ENCODE data around the gene ZSWIM5. TPM values are rescaled to one million over a fixed set of nuclear protein-coding genes. Genes with fewer than 3 reads are reported as not detected.

Gene ZSWIM5
- total RNA-seq, 1 donor from 2014 or later = 1.5 TPM

DNA sequence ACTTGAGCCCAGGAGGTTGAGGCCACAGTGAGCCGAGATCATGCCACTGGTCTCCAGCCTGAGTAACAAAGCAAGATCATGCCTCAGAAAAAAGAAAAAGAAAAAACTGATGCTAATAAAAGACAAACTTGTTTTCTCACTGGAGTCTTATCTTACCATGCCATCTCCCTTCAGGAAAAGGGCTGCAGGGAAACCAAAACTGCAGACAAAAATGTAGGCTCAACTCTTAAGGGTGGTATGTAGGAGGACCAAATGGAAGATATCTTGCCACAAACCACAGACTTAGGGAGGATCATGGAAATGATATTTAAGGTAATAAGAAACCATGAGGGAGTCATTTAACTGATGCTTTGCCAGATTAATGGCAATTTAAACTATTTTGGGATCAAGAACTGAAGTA lies 161.5 kb downstream of the ZSWIM5 start:
- DNase-seq (ENCODE audit: low spot score) = no peak
- intact Hi-C loops (cut with DNase I) = no loop called here

DNA sequence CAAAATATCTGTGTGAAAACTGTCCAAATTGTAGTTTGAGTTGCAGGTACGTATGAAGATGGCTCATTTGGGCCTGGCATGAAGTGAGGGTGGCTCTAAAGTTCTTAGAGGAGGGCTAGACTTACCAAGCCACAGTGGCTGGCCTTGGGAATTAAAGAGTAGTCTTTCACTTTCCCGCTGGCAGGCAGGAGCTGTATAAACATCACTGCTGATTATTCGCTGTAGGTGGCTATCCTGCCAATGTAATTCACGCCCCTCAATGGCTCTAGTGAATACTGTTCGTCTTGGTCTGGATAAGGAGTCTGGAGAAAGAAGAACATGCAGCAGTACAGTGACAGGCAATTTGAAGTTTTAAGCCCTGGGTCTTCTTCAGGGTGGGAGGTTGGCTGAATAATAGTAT lies 163.3 kb downstream of the ZSWIM5 start:
- intact Hi-C loops (cut with DNase I) = no loop called here

DNA sequence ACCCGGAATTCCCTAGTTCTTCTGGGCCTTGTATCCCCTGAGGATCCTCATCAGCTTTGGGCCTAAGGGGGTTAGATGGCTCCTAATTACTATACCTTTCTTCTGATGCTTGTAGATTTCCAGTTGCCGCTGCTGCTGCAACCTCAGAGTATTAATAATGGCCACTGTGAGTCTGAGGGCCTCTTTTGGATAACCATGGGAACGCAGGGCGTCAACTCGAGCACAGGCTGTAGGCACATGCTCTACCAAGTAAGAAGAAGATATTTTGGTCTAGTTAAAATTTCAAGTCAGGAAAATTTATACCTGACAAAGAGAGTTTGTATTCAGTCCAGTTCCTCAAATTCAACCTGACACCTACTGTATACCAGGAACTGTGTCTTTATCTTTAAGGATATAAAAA lies 166.1 kb downstream of the ZSWIM5 start:
- intact Hi-C loops (cut with DNase I) = no loop called here
- no peak for DNase-seq (ENCODE audit: low spot score)

More for the DNA sequence above, 163.3 kb downstream of the ZSWIM5 start:
- no peak for DNase-seq (ENCODE audit: low spot score)

DNA sequence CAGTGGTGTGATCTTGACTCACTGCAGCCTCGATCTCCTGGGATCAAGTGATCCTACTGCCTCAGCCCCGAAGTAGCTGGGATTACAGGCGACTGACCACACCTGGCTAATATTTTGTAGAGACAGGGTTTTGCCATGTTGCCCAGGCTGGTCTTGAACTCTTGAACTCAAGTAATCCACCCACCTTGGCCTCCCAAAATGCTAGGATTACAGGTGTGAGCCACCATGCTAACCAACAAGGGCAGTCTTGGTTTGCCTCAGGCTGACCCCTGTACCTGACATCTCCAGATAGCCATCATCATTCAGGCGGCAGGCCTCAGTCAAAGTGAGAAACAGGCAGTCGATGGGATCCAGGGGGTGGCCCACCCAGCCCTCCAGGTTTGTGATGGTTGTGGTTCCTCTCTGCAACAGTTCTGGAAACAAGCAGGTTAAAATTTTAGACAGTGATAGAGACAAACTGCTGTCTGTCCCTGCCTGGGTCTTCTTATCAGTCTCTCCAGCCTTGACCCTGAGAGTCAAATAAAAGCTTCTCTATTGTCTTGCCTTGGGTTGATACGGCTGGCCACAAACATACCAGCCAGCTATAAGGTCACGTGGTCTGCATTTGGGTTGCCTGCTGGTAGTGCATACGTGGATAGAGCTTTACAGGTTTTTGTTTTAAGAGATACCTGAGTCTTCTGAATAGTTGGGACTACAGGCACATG lies 167.6 kb downstream of the ZSWIM5 start:
- DNase-seq (ENCODE audit: low spot score) = no peak

DNA sequence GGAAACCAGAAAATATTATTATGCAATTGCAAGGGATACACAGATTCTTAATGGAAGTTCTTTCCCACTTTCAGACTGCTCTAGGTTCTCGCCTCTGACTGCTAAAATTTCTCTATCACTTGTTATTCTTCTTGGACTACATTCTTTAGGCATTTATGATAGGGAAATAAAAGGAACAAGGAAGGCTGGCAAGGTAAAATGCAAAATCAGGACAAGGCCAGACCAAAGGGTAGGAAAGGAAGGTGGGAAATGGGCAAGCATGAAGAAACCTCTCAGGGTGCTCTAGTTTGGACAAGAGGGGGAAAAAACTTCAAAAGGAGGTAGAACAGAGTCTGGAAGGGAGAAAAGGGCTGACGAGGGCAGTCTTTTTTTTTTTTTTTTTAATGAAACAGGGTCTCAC lies 168.2 kb downstream of the ZSWIM5 start:
- DNase-seq (ENCODE audit: low spot score) = no peak
- intact Hi-C loops (cut with DNase I) = no loop called here

More for the DNA sequence above, 167.6 kb downstream of the ZSWIM5 start:
- intact Hi-C loops (cut with DNase I) = no loop called here

DNA sequence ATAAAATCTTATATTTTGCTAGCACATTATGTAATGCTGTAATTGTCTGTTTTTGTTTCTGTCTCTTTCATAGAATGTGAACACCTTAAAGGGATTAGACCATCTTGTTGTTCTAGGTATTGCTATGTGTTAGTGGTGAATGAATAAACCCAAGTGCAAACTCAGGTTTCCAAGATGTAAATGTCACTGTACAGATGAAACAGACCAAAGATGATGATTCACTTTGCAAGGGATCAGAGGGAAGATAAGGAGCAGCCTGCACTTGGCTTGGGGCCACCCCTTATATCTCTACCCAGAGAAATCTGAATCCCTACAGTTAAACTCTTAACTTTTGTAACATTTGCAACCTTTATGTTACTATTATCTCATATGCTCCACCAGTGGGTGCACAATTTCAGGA lies 168.9 kb downstream of the ZSWIM5 start:
- intact Hi-C loops (cut with DNase I) = no loop called here
- DNase-seq (ENCODE audit: low spot score) = no peak

DNA sequence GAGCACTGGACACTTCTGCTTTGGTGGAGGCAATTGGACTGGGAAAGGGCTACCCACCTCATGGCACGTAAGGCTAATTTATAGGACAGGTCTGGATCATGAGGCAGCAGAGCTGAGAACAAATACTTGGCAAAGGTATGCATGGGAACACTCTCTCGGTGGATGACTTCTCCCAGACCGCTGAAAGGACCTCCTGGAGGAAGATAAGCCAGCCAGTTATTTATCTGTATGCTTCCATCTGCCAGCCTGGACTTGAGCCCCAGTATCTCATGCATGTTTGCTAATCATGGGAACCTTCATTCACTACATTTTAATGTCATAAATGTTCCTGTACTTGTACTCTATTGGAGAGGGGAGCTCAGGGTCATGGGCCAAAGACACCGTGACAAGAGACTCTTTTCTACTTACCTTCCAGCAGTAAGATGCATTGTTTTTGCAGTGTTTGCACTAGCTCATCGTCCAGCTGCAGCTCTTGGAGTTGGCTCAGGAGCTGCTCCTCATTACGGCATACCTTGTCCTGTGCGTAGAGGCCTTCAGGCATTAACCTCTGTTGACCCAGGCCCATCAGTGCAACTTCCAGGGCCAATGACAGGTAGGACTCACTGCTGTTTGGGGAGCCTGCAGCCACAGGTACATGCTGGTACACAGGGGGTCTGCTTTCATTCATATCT lies 170.6 kb downstream of the ZSWIM5 start:
- intact Hi-C loops (cut with DNase I) = no loop called here

DNA sequence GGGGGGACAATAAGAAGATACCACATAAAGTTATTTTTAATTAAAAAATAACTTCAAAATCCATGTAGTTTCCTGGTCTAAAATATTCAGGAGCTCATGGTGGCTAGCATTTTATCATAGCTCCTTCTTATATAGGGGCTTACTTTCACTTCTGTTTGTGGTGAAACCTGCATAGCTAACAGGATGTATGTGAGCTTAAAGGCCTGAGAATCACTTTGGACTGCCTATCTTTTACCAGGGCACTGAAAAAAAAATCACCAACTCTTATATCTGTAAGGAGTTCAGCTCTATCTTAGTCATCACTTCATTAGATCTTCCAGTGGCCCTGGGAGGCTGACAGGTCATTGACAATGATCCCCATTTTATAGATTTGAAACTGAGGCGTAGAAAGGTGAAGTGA lies 173.0 kb downstream of the ZSWIM5 start:
- intact Hi-C loops (cut with DNase I) = no loop called here
- no peak for DNase-seq (ENCODE audit: low spot score)

More for the DNA sequence above, 170.6 kb downstream of the ZSWIM5 start:
- no peak for DNase-seq (ENCODE audit: low spot score)

DNA sequence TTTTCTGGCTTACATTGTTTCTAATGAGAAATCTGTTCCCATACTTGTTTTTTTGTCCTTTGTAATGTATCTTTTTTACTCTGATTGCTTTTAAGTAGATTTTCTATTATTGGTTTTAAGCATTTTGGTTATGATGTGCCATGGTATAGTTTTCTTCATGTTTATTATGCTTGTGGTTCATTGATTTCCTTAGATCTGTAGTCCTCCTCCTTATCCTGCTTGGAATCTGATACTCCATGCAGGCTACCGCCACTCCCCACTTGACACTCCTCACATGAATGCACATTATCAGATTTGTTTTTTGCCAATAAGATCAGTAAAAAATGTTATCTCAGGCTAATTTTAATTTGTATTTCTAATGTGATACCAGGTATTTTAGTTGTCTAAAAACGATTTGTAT lies 173.6 kb downstream of the ZSWIM5 start:
- intact Hi-C loops (cut with DNase I) = no loop called here
- no peak for DNase-seq (ENCODE audit: low spot score)

DNA sequence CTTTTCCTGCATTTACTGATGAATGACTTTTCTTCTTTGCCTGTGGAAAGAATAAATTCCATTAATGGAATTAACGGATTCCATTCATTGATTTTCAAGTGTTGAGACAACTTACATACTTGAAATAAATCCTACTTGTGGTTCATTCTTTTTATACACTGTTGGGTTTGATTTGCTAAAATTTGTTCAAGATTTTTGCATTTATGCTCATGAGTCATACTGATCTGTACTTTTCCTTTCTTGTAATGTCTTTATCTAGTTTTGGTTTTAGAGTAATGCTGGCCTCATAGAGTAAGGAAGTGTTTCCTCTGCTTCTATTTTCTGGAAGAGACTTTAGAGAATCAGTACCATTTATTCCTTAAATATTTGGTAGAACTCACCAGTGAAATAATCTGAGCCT lies 180.0 kb downstream of the ZSWIM5 start:
- intact Hi-C loops (cut with DNase I) = no loop called here

DNA sequence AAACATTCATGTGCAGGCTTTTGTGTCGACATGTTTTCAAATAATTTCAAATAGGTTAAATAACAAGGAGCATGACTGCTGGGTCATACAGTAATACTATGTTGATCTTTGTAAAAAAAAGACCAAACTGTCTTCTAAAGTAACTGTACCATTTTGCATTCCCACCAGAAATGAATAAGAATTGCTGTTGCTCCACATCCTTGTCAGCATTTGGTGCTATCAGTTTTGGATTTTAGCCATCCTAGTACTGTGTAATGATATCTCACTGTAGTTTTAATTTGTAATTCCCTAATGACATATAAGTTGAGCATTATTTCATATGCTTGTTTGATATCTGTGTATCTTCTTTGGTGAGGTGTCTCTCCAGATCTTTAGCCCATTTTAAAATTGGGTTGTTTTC lies 182.7 kb downstream of the ZSWIM5 start:
- intact Hi-C loops (cut with DNase I) = no loop called here
- DNase-seq (ENCODE audit: low spot score) = no peak

More for the DNA sequence above, 180.0 kb downstream of the ZSWIM5 start:
- DNase-seq (ENCODE audit: low spot score) = no peak

DNA sequence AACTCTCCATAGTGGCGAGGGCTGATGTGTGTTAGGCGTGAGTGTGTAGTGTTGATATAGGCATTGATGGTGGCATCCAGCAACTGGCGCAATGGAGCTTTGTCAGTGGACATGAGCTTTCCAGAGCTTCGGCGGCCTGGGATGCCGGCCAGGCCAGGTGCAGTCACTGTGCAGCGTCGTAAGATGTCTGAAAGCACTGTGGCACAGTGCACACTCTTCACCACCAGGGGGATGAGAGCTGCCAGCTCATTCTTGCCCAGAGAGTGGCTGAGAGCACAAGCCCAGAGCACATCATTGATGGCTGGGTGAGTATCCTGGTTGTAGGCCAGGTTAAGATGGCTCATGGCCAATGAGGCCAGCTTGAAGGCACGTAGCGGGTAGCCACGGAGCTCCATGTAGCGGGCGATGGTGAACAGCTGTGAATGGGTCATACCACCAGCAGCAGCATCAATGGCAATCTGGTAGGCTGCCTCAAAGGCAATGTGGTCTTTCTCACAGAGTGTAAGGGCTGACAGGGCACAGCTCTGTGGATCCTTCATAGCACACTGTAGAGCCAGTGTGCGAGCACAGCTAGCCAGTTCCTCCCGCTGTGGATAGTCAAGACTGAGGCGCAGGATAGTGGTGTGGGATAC lies 187.7 kb downstream of the ZSWIM5 start:
- intact Hi-C loops (cut with DNase I) = loop anchor here (10.0 kb wide), 1 partner anchor 536 kb away; the partner anchor contains the start of gene AKR1A1
- DNase-seq (ENCODE audit: low spot score) = no peak

DNA sequence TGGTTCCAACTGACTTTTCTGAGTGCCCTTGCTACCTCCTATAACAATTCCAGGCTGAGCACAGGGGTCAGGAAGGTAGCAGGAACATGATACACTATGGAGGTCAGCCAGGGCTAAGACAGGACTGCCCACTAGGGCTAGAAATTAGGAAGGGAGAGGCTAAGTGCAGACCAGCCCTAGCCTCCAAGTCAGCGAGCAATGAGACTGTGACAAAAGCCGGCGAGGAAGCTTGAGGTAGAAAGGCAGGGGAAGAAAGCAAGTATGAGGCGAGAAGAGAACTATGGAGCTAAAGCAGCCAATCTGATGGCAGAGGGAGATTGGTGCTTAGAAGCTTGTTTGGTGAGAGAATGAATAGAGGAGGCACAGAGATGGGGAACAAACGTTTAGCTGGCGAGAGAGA lies 189.6 kb downstream of the ZSWIM5 start:
- no peak for DNase-seq (ENCODE audit: low spot score)

DNA sequence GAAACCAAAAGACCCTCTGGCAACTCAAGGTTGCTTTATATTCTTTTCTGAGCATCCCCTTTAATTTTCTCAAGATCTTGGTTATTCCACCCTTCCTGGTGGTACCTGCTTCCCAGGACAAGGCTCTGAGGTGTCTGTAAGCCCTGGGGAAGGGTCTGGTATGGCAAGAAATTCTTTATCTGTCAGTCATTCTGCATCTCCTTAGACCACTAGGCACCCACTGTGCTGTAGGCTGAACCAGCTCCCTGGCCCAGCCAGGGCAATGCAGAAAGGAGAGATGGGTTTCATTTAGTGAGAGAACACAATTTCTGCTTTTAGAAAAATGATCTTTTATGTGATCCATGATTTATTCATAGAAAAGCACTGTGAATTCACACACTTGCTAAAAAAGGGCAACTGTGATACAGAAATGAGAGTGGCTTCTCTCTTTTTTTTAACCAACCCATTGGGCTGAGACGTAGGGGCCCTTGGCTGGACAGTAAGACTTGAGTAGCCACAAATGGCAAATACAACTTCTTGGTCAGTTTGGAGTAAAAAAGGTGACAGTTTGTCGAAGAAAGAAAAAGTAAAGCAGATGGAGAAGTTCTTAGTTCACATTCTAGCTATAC lies 190.2 kb downstream of the ZSWIM5 start:
- no peak for DNase-seq (ENCODE audit: low spot score)
- intact Hi-C loops (cut with DNase I) = loop anchor here (10.0 kb wide), 1 partner anchor 539 kb away; the partner anchor contains the start of gene AKR1A1

More for the DNA sequence above, 189.6 kb downstream of the ZSWIM5 start:
- intact Hi-C loops (cut with DNase I) = loop anchor here (10.0 kb wide), 1 partner anchor 538 kb away; the partner anchor contains the start of gene AKR1A1

DNA sequence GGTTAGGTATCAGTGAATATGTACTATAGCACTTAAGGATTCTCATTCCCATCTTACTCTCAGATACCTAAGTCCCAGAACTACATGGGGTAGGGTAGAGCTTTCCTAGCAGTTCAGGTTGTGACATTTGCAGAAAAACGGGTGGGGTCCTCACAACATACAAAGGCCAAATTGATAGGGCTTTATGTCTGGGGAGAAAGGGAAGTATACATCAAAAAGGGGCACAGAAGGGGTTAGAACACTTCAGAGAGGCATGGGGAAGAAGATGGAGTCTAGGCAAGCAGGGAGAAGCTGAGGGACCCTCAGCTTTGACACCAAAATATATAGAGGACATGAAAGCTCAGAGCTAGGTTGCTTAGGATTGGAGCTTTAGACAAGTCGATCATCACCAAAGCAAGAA lies 190.7 kb downstream of the ZSWIM5 start:
- intact Hi-C loops (cut with DNase I) = loop anchor here (2.0 to 10.0 kb wide), 2 partner anchors 475 to 539 kb away; partner anchors contain the start of genes AKR1A1 and TESK2

DNA sequence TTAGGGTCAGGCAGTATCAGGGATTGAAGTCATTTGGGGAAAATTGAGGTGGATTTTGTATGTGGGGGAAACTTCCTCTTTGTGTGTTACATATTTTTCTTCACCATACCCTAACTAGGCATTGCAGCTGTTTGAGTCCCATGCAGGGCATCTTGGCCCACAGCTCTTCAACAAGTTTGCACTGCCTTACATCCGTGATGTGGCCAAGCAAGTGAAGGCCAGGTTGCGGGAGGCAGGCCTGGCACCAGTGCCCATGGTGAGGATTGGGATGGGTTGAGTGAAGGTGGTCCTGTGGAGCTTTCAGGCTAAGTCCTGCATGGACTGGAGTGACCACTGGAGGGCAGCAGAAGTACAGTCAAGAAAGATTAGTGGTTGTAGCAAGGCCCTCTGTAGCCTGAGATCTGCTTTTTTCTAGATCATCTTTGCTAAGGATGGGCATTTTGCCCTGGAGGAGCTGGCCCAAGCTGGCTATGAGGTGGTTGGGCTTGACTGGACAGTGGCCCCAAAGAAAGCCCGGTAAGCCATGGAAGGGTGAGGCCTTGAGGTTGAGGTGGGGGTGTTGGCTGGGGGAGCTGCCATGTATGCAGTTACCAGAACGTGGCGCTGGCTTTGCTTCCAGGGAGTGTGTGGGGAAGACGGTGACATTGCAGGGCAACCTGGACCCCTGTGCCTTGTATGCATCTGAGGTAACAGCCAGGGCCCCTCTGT lies 191.9 kb downstream of the ZSWIM5 start:
- DNase-seq (ENCODE audit: low spot score) = no peak
- intact Hi-C loops (cut with DNase I) = loop anchor here (2.0 to 10.0 kb wide), 5 partner anchors 177 to 540 kb away; partner anchors contain the start of genes AKR1A1, PLK3, RNU5D-1 and TESK2

More for the DNA sequence above, 190.7 kb downstream of the ZSWIM5 start:
- DNase-seq (ENCODE audit: low spot score) = no peak

DNA sequence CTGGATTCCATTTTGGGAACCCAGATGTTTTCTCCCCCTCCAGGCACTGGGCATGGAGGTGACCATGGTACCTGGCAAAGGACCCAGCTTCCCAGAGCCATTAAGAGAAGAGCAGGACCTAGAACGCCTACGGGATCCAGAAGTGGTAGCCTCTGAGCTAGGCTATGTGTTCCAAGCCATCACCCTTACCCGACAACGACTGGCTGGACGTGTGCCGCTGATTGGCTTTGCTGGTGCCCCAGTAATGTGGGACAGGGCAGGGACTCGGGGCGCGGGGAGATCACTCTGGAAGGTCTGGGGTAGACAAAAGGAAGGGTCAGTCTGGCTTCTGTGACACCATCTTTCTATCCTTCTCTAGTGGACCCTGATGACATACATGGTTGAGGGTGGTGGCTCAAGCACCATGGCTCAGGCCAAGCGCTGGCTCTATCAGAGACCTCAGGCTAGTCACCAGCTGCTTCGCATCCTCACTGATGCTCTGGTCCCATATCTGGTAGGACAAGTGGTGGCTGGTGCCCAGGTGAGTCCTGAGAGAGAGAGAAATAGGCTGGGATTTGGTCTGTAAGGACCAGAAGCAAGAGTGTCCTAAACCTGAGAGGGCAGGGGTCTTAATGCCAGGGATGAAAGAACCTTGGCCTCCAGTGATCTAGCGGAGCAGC lies 192.7 kb downstream of the ZSWIM5 start:
- DNase-seq (ENCODE audit: low spot score) = no peak
- intact Hi-C loops (cut with DNase I) = loop anchor here (1.0 to 10.0 kb wide), 6 partner anchors 176 to 541 kb away; partner anchors contain the start of genes AKR1A1, PLK3, RNU5D-1 and TESK2

DNA sequence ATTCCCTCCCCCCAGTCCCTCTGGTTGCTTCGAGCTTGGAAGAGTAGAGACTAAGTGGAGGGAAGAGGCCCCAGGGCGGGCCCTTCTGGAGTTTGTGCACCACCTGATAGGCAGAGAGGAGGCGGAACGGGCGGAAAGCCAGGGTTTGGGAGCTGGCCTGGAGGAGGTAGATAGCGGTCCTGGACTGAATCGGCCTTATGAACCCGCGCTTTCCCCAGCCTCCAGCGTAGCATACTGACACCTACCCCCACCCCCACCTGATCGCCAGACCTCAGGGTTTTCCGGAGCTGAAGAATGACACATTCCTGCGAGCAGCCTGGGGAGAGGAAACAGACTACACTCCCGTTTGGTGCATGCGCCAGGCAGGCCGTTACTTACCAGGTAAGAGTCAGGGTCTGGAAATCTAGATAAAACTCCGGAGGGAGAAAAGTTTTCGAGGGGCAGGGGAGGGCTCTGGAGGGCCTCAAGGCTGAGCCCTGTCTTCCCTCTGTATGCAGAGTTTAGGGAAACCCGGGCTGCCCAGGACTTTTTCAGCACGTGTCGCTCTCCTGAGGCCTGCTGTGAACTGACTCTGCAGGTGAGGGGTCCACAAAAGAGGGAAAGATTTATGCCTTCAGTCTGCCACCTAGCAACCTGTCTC lies 193.6 kb downstream of the ZSWIM5 start:
- peak; percentile 90 for DNase-seq (ENCODE audit: low spot score)
- intact Hi-C loops (cut with DNase I) = loop anchor here (1.0 to 10.0 kb wide), 5 partner anchors 175 to 542 kb away; partner anchors contain the start of genes AKR1A1, PLK3 and RNU5D-1
